Measurements from ENCODE around the gene HMGCL.

GRCh38 chr1:23843644-23844043 is 18.4 kb upstream of the HMGCL start:
- TF ChIP-seq CTCF (IDR thresholded peaks at IDR 0.05), result no peak
- TF ChIP-seq POLR2A (IDR thresholded peaks at IDR 0.05), result no peak
